ENCODE data around the gene MUC13.

The MUC13 gene

DNA sequence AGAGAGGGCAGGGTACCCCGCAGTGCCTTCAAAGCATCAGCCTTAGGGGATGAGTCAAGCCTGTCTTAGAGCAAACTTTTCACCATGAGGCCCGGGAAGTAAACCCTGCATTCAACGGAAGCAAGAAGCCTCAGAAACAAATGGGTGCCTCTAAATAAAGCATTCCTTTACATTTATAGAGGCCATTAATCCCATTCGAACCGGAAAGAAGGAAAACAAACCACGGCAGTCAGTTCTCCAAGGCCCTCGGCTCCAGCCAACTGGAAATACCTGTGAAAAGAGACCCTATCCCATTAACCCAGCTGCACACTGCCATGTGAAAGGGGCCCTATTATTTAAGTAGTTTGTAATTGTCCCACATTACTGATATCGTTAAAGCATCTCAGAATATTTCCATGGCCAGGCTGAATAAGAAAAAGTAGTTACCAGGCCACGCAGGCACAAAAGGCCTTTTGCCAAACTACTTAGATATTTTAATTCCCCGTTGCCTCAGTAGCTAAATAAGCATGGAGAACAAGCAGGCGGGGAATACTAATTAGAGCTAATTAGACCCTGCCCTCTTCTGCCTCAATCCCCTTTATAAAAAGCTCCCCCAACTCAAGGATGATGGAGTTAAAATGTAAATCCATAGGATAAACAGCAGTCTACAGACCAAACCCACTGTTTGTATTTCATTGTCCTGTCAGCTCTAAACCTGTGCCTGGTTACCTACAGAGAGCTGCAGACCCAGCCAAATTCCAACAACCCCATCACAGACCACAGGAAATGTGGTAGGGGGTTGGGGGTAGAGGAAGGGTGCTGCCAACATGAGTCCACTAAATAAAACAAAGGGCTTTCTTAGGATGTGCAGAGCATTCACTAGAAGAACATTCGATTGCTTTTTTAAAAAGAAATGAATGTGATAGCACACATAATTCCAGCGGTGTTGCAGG, 51.5 kb downstream of the MUC13 start:
- no peak overlapping the region for H3K4me3 ChIP-seq (ENCODE audit: low read length)
- TF ChIP-seq ZNF274 (IDR thresholded peaks at IDR 0.05; ENCODE audit: low read depth, low read length): no peak

DNA sequence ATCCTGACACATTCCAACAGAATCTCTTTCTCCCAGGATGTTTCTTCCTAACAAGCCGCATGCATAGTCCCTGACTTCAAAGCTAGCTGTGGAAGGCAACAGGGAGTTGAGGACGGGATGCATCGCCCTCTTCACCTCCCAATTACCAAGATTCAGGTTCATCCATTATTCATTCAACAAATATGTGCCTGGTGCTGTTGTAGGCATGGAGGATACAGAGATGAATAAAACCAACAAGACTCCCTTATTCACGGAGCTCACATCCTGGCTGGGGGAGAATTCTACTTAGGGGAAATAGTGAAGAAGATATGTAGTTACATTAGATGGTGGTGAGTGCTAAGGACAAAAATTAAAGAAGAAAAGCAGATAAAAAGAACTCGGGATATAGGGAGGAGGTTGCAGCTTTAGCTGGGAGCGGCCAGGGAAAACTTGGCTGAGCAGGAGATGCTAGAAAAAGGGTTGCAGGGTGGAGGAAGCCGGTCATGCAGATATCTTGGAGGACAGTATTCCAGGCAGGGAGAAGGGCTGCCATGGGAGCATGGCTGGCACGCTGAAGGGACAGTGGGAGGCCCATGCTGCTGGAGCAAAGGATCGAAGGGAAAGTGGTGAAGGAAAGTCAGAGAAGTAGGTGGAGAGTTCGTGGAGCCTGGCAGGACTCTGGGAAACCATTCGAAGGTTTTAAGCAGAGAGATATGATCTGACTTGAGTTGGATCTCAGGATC, 52.4 kb downstream of the MUC13 start:
- TF ChIP-seq ZNF274 (IDR thresholded peaks at IDR 0.05; ENCODE audit: low read depth, low read length): no peak
- no peak overlapping the region for H3K4me3 ChIP-seq (ENCODE audit: low read length)

DNA sequence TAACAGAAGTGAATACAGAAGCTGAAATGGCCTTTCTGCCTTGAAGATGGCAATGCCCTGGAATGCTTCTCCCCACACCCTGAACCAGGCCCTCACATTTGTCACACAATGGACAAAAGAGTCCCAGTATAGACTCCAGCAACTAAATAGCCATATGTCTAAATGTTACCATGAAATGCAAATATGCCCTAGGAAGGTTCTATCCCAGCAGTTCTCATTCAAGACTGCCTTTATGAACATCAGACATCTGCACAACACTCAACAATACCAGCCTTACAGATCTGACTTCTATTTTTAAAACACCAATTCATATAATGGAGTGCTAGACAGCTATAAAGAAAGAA, 55.2 kb downstream of the MUC13 start:
- H3K4me3 ChIP-seq (ENCODE audit: low read length): no peak overlapping the region
- no peak for TF ChIP-seq ZNF274 (IDR thresholded peaks at IDR 0.05; ENCODE audit: low read depth, low read length)

DNA sequence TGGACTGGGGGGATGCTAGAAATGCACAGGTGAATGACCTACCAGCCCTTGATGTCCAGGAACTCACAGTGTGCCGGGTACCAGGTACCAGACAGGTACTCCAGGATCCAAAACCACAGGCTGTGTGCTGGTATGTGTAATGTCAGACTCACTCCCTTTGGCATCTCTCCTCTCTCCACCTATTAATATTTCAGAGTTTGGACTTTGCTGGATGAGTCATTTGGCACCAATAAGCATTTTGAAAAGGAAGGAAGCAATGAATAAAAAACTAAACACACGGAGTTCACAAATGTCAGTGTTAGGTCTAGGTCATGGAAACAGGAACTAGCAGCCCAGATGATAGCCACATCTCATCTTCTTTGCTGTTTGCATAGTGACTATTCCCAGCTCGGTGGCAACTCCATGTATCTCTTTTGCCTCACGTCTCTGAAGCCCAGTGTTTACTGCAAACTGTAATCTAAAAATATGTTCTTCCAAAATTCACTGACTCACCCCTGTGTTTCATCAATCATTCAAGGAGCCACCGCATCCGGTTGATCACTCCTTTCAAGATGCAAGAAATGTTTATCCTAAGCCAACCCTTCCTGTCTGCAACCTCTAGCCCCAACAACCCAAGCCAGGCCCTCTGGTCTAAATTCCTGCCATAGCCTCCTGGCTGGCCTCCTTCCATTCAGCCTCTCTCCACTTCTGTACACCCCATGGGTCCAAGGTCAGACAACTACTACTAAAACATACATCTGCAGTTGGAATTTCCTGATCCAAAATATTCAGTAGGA, 55.8 kb downstream of the MUC13 start:
- no peak for TF ChIP-seq ZNF274 (IDR thresholded peaks at IDR 0.05; ENCODE audit: low read depth, low read length)
- H3K4me3 ChIP-seq (ENCODE audit: low read length): no peak overlapping the region

DNA sequence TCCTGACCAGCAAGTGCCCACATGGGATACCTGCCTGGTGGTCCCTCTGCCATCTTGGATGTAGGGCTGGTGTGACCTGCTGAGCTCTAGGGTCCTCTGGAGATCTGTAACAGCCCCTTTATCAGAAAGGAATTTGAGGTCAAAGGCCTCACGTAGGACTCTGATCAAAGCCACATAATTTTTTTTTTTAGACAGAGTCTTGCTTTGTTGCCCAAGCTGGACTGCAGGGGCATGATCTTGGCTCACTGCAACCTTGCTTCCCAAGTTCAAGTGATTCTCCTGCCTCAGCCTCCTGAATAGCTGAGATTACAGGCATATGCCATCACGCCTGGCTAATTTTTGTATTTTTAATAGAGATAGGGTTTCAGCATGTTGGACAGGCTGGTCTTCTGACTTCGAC, 56.9 kb downstream of the MUC13 start:
- no peak for TF ChIP-seq ZNF274 (IDR thresholded peaks at IDR 0.05; ENCODE audit: low read depth, low read length)

DNA sequence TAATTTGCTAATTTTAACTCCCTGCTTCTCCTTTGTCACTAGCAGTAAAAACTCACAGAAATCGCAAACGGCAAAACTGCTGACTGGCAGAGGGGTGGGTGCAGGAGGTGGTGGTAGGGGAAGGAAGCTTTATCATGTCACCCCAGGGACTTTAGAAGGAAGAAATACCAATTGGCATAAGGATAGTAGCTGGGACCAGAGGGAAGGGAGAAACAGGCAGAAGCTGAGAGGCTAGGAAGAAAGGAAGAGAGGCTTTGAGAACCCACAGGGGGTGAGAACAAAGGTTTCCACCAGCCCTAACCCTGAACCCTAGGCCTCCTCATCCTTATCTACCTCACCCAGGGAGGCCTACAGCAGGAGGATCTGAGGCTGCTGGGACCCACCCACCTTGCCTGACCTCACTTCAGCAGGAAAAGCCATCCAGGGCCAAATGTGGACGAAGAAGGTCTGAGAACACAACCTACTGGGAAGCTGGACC, 58.1 kb downstream of the MUC13 start:
- TF ChIP-seq ZNF274 (IDR thresholded peaks at IDR 0.05; ENCODE audit: low read depth, low read length): no peak

More for the DNA sequence above, 56.9 kb downstream of the MUC13 start:
- no peak overlapping the region for H3K4me3 ChIP-seq (ENCODE audit: low read length)

DNA sequence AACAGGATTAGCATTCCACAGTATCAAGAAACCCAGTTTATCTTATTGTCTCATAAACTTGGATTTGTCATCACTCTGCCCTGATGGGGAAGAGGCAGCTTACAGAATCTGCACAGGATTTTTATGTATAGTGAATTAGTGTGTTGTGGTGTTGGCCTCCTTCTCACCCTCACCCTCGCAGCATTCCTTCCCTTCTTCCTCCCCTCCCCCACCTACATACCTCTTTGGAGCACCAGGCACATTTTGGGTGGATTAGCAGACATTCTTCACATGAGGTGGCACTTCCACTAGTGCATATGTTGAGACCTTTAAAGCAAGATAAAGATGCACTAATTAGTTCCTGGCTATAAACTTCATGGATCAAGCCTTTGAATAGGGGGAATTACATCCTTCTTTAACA, 61.3 kb downstream of the MUC13 start:
- H3K4me3 ChIP-seq (ENCODE audit: low read length): no peak overlapping the region
- no peak for TF ChIP-seq ZNF274 (IDR thresholded peaks at IDR 0.05; ENCODE audit: low read depth, low read length)

More for the DNA sequence above, 58.1 kb downstream of the MUC13 start:
- no peak overlapping the region for H3K4me3 ChIP-seq (ENCODE audit: low read length)

DNA sequence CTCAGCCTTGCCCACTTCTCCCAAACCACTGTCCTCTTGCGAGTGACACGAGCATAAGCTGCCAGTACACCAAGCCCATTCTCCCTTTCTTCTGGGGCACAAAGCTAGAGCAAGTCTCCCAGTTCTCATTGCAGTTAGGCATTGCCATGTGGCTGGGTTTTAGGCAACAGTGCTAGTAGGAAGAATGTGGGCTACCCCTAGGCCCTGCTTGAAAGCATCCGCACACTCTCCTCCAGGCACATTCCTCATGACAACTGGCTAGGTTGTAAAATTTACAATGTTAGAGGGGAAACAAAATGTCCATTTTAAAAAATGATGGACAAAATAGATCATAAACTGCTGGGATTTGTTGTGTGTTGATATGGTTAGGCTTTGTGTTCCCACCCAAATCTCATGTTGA, 67.0 kb downstream of the MUC13 start:
- no peak for TF ChIP-seq ZNF274 (IDR thresholded peaks at IDR 0.05; ENCODE audit: low read depth, low read length)
- H3K4me3 ChIP-seq (ENCODE audit: low read length): no peak overlapping the region

DNA sequence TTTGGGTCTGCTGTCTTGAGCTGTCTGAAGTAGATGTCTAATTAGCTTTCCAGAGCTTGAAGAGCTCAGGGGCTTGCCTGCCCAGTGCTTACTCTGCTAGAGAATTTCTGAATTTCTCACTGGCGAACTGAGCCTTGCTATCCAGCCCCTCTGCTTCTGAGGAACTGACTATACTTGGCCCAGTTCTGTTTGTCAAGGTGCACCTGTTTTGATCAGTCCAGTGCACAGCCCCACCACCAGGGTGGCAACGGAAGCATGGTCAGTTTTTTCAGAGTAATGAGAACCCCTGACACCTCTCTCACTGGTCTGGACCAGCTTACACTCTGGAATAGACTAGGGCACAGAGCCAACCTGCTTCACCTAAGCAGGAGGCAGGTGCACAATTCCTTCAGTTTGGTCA, 72.5 kb downstream of the MUC13 start:
- H3K4me3 ChIP-seq (ENCODE audit: low read length): no peak overlapping the region
- TF ChIP-seq ZNF274 (IDR thresholded peaks at IDR 0.05; ENCODE audit: low read depth, low read length): no peak

DNA sequence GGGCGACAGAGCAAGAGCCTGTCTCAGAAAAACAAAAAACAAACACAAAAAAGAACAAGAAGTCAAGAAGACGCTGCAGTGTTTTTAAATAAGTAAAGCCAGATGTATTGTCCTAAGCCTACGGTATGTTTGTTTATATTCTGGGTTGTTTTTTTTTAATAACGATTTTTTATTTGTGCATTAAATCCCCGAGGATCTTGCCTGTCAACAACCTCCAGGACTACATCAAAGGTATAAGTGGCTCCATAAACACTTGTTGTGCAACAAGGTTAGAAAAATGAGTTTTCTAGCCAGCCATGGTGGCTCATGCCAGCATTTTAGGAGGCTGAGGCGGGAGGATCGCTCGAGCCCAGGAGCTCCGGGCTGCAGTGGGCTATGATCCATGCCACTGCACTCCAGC, 73.5 kb downstream of the MUC13 start:
- TF ChIP-seq ZNF274 (IDR thresholded peaks at IDR 0.05; ENCODE audit: low read depth, low read length): no peak
- H3K4me3 ChIP-seq (ENCODE audit: low read length): no peak overlapping the region

DNA sequence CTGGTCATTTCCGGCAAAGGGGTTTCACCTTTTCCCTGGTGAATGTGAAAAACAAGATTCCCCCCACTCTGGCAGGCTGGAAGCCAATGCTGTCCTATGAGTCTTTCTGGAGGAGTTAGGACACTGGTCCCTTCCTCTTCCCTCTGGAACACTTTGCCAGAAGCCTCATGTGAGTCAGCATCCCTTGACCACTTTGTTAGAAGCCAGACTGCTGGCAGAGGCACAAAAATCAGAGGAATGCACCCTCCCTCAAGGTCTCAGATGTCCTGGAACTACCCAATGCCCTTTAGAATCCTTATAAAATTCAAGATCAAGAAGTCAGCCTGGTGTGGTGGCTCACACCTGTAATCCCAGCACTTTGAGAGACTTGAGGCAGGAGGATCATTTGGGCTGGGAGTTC, 74.0 kb downstream of the MUC13 start:
- no peak overlapping the region for H3K4me3 ChIP-seq (ENCODE audit: low read length)
- no peak for TF ChIP-seq ZNF274 (IDR thresholded peaks at IDR 0.05; ENCODE audit: low read depth, low read length)

DNA sequence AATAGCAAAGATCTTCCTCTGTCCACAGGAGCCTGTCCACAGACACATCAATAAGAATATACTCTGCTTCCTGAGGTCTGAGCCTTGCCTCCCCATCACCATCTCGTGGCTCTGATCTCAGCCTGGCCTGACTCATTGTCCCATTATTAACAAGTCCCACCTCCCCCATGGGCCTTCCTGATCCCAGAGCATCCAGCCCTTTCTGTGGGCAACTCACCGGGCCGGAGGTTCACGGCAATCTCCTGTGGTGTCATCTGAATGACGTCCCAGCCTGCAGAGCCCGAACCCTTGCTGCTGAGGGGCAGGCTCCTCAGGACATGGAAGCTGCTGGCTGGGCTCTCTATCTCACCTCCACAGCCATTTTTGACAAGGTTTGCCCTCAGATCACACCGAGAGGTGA, 75.5 kb downstream of the MUC13 start:
- no peak for TF ChIP-seq ZNF274 (IDR thresholded peaks at IDR 0.05; ENCODE audit: low read depth, low read length)
- no peak overlapping the region for H3K4me3 ChIP-seq (ENCODE audit: low read length)

DNA sequence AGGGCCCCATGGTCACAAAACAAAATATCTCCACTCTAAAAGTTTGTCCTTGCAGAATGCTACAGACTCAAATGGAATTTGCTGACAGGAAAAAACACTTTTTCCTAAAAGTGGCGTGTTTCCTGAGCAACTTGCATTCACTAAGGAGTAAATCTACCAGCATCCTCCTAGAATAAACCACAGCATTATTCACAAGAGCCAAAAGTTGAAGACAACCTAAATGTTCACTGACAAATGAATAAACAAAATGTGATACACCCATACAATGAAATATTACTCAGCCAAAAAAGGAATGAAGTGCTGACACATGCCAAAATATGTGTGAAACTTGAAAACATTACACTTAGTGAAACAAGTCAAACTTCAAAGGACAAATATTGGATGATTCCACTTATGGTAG, 76.3 kb downstream of the MUC13 start:
- no peak for TF ChIP-seq ZNF274 (IDR thresholded peaks at IDR 0.05; ENCODE audit: low read depth, low read length)
- H3K4me3 ChIP-seq (ENCODE audit: low read length): no peak overlapping the region

DNA sequence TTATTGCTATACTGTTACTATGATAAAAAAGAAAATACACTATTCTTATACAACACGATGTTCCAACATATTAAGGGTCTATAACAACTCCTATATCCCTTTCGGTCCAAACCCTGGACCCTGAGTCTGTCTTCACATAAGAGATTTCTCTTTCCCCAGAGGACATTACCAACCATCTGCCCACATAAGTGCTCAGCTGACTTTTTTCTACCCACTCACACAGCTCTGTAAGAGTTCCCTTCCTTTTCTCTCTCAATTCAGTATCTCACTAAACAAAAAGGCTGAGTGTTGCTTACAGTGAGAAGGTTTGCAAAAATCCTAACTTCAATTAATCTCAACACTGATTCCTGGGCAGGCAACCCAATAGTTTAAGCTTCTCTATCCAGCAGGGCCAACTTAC, 77.9 kb downstream of the MUC13 start:
- no peak for TF ChIP-seq ZNF274 (IDR thresholded peaks at IDR 0.05; ENCODE audit: low read depth, low read length)
- no peak overlapping the region for H3K4me3 ChIP-seq (ENCODE audit: low read length)
